ENCODE measurements around the gene GNAI3.
A peak's percentile ranks its signal among the peaks of the same experiment; 100 is the strongest.

GNAI3 gene

GRCh38 chr1:109509176-109510134, 39.0 kb upstream of the GNAI3 start, which contains the start of gene AMIGO1:
Gene AMIGO1 (minus strand): TSS chr1:109509727. CDS start chr1:109508912, 815 bp downstream.
- no peak within 1 kb of the TSS for H3K27ac ChIP-seq (replicated peaks; ENCODE audit: low read length)
- H3K79me1 ChIP-seq (ENCODE audit: low read depth, low read length): no peaks in the 10 kb centered on the region
- peak within 1 kb of the TSS; percentile 70 for H3K4me2 ChIP-seq (ENCODE audit: insufficient read depth, low read length, poor library complexity, severe bottlenecking)
- no peak within 1 kb of the TSS for H2BK120ac ChIP-seq (ENCODE audit: low read depth, low read length)
- peak within 1 kb of the TSS; percentile 46 for H2BK12ac ChIP-seq (ENCODE audit: low read length)
- peaks cover 0 to 15% (median 8%) of the 10 kb centered on the region in 3 experiments for H3K27me3 ChIP-seq (ENCODE audit: control insufficient read depth in 3 of 3, insufficient read depth in 3 of 3, low read depth in 1 of 3, low read length in 3 of 3)
- H3K4me3 ChIP-seq (ENCODE audit: low read length in 2 of 2): peak within 1 kb of the TSS; percentile 56 to 95
- H3K4me1 ChIP-seq (ENCODE audit: control insufficient read depth in 2 of 2, insufficient read depth in 1 of 2, low read depth in 1 of 2, low read length in 2 of 2): peaks cover 7 to 9% of the 10 kb centered on the region in 2 donors
- peak within 1 kb of the TSS; percentile 85 for H2AK5ac ChIP-seq (ENCODE audit: low read depth, low read length)
- H2AFZ ChIP-seq (ENCODE audit: low read length): peak within 1 kb of the TSS; percentile 90
- H3K4ac ChIP-seq (ENCODE audit: low read length): no peak within 1 kb of the TSS
- no peak within 1 kb of the TSS for H4K91ac ChIP-seq (ENCODE audit: low read depth, low read length, poor library complexity)
- H3K23ac ChIP-seq (ENCODE audit: low read depth, low read length, poor library complexity): peak within 1 kb of the TSS; percentile 92
- DNase-seq (ENCODE audit: low spot score): peak; percentile 65
- H2BK15ac ChIP-seq (ENCODE audit: low read length): peak within 1 kb of the TSS; percentile 39
- H3K14ac ChIP-seq (ENCODE audit: low read length): no peak within 1 kb of the TSS
- WGBS, 2 donors (ENCODE audit: extremely low coverage in 2 of 2, insufficient read length in 2 of 2, insufficient replicate concordance in 1 of 2): no CpG with 5 or more reads among the region's 100 CpGs
- H3K18ac ChIP-seq (ENCODE audit: low read length): peak within 1 kb of the TSS; percentile 87
- H3K9me3 ChIP-seq (replicated peaks in 1 of 2; ENCODE audit: control insufficient read depth in 2 of 2, insufficient read depth in 1 of 2, low read depth in 1 of 2, low read length in 2 of 2): no peaks in the 10 kb centered on the region
- H3K9ac ChIP-seq (ENCODE audit: low read depth, low read length, poor library complexity): peak within 1 kb of the TSS; percentile 94
- H2BK5ac ChIP-seq (ENCODE audit: low read length): no peak within 1 kb of the TSS
- H3K36me3 ChIP-seq (replicated peaks in 1 of 2; ENCODE audit: control insufficient read depth in 2 of 2, insufficient read depth in 2 of 2, low read length in 2 of 2): no peaks in the 10 kb centered on the region
- no peak within 1 kb of the TSS for H4K8ac ChIP-seq (ENCODE audit: low read depth, low read length)

DNA sequence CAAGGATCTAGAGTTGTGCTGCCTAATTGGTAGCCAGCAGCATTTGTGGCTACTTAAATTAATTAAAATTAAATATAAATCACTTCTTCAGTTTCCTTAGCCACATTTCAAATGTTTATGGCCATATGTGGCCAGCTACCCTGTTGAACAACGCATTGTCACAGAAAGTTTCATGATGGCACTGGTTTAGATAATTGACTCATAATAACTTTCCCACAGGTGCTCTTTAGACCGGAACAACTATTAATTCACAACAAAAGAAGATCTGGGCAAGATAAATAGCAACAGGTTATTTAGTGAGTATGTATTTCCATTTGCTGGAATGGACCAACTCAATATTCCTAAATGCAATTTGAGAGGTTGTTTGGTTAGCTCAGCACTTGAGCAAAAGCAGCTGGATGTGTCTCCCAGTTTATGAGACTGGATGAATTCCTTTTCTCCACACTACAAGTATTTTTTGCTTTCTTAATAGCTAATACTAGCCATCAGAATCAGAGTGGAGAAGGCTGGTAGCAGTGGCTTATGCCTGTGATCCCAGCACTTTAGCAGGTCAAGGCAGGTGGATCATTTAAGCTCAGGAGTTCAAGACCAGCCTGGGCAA, 35.2 kb upstream of the GNAI3 start:
- Histone ChIP-seq H3K4ac (ENCODE audit: low read length) (no peak overlapping the region), H3K27me3 (ENCODE audit: control insufficient read depth in 3 of 3, insufficient read depth in 3 of 3, low read depth in 1 of 3, low read length in 3 of 3) (peaks cover 0 to 32% (median 11%) of the 10 kb centered on the region in 3 experiments), H3K36me3 (replicated peaks in 1 of 2; ENCODE audit: control insufficient read depth in 2 of 2, insufficient read depth in 2 of 2, low read length in 2 of 2) (no peaks in the 10 kb centered on the region), H3K27ac (replicated peaks; ENCODE audit: low read length) (no peak overlapping the region), H4K91ac (ENCODE audit: low read depth, low read length, poor library complexity) (no peak overlapping the region), H3K79me1 (ENCODE audit: low read depth, low read length) (no peaks in the 10 kb centered on the region), H3K4me3 (ENCODE audit: low read length in 2 of 2) (no peak overlapping the region), H3K4me2 (ENCODE audit: insufficient read depth, low read length, poor library complexity, severe bottlenecking) (no peak overlapping the region), H2AFZ (ENCODE audit: low read length) (no peak overlapping the region), H3K9me3 (replicated peaks in 1 of 2; ENCODE audit: control insufficient read depth in 2 of 2, insufficient read depth in 1 of 2, low read depth in 1 of 2, low read length in 2 of 2) (no peaks in the 10 kb centered on the region), H3K4me1 (ENCODE audit: control insufficient read depth in 2 of 2, insufficient read depth in 1 of 2, low read depth in 1 of 2, low read length in 2 of 2) (peaks cover 7 to 9% of the 10 kb centered on the region in 2 donors), H2BK5ac (ENCODE audit: low read length) (no peak overlapping the region), H3K23ac (ENCODE audit: low read depth, low read length, poor library complexity) (no peak overlapping the region), H4K8ac (ENCODE audit: low read depth, low read length) (no peak overlapping the region), H3K9ac (ENCODE audit: low read depth, low read length, poor library complexity) (no peak overlapping the region), H2BK120ac (ENCODE audit: low read depth, low read length) (no peak overlapping the region), H2AK5ac (ENCODE audit: low read depth, low read length) (no peak overlapping the region), H2BK12ac (ENCODE audit: low read length) (no peak overlapping the region), H2BK15ac (ENCODE audit: low read length) (no peak overlapping the region), H3K18ac (ENCODE audit: low read length) (no peak overlapping the region), H3K14ac (ENCODE audit: low read length) (no peak overlapping the region)
- no peak for DNase-seq (ENCODE audit: low spot score)
- WGBS, 2 donors (ENCODE audit: extremely low coverage in 2 of 2, insufficient read length in 2 of 2, insufficient replicate concordance in 1 of 2): no CpG with 5 or more reads among the region's 2 CpGs

- no CpG with 5 or more reads among the region's 3 CpGs for WGBS, 2 donors (ENCODE audit: extremely low coverage in 2 of 2, insufficient read length in 2 of 2, insufficient replicate concordance in 1 of 2)
- Histone ChIP-seq H3K23ac (ENCODE audit: low read depth, low read length, poor library complexity) (no peak overlapping the region), H2BK5ac (ENCODE audit: low read length) (no peak overlapping the region), H3K14ac (ENCODE audit: low read length) (no peak overlapping the region), H2AFZ (ENCODE audit: low read length) (no peak overlapping the region), H3K4me3 (ENCODE audit: low read length in 2 of 2) (no peak overlapping the region), H2BK120ac (ENCODE audit: low read depth, low read length) (no peak overlapping the region), H3K36me3 (replicated peaks in 1 of 2; ENCODE audit: control insufficient read depth in 2 of 2, insufficient read depth in 2 of 2, low read length in 2 of 2) (no peaks in the 10 kb centered on the region), H4K91ac (ENCODE audit: low read depth, low read length, poor library complexity) (no peak overlapping the region), H3K18ac (ENCODE audit: low read length) (no peak overlapping the region), H3K4ac (ENCODE audit: low read length) (no peak overlapping the region), H4K8ac (ENCODE audit: low read depth, low read length) (no peak overlapping the region), H2AK5ac (ENCODE audit: low read depth, low read length) (no peak overlapping the region), H3K27ac (replicated peaks; ENCODE audit: low read length) (no peak overlapping the region), H3K79me1 (ENCODE audit: low read depth, low read length) (no peaks in the 10 kb centered on the region), H3K9me3 (replicated peaks in 1 of 2; ENCODE audit: control insufficient read depth in 2 of 2, insufficient read depth in 1 of 2, low read depth in 1 of 2, low read length in 2 of 2) (no peaks in the 10 kb centered on the region), H3K9ac (ENCODE audit: low read depth, low read length, poor library complexity) (no peak overlapping the region), H2BK15ac (ENCODE audit: low read length) (no peak overlapping the region), H3K4me1 (ENCODE audit: control insufficient read depth in 2 of 2, insufficient read depth in 1 of 2, low read depth in 1 of 2, low read length in 2 of 2) (peaks cover 6% of the 10 kb centered on the region in 2 donors), H3K27me3 (ENCODE audit: control insufficient read depth in 3 of 3, insufficient read depth in 3 of 3, low read depth in 1 of 3, low read length in 3 of 3) (peaks cover 0 to 36% (median 9%) of the 10 kb centered on the region in 3 experiments), H3K4me2 (ENCODE audit: insufficient read depth, low read length, poor library complexity, severe bottlenecking) (no peak overlapping the region), H2BK12ac (ENCODE audit: low read length) (no peak overlapping the region)
- no peak for DNase-seq (ENCODE audit: low spot score)
Observed at GRCh38 chr1:109514846-109515245, 33.6 kb upstream of the GNAI3 start.

DNA sequence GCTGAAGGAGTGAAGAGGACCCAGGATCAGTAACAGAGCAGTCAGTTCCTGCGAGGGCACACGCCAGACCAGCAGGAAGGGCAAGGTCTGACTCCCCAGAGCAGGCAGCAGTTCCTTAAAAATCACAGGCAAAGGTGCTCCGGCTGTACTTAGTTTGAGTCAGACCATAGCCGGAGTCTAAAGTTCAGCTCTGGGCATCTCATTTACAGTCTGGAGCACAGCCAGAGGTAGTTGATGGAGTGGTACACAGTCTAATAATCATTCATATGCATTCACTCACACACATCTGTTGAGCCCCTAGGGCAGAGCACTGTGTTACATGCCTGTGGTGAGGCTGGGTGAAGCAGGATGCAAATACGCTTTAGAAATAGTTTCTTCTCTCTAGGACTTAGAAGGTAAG, 31.5 kb upstream of the GNAI3 start:
- no CpG with 5 or more reads among the region's 5 CpGs for WGBS, 2 donors (ENCODE audit: extremely low coverage in 2 of 2, insufficient read length in 2 of 2, insufficient replicate concordance in 1 of 2)
- H3K36me3 ChIP-seq (replicated peaks in 1 of 2; ENCODE audit: control insufficient read depth in 2 of 2, insufficient read depth in 2 of 2, low read length in 2 of 2): no peaks in the 10 kb centered on the region
- no peak overlapping the region for H3K23ac ChIP-seq (ENCODE audit: low read depth, low read length, poor library complexity)
- H3K4me2 ChIP-seq (ENCODE audit: insufficient read depth, low read length, poor library complexity, severe bottlenecking): no peak overlapping the region
- DNase-seq (ENCODE audit: low spot score): no peak
- peaks cover 0 to 40% (median 3%) of the 10 kb centered on the region in 3 experiments for H3K27me3 ChIP-seq (ENCODE audit: control insufficient read depth in 3 of 3, insufficient read depth in 3 of 3, low read depth in 1 of 3, low read length in 3 of 3)
- H3K79me1 ChIP-seq (ENCODE audit: low read depth, low read length): no peaks in the 10 kb centered on the region
- no peak overlapping the region for H3K14ac ChIP-seq (ENCODE audit: low read length)
- no peak overlapping the region for H2AK5ac ChIP-seq (ENCODE audit: low read depth, low read length)
- no peak overlapping the region for H3K4ac ChIP-seq (ENCODE audit: low read length)
- H2BK120ac ChIP-seq (ENCODE audit: low read depth, low read length): no peak overlapping the region
- no peak overlapping the region for H4K8ac ChIP-seq (ENCODE audit: low read depth, low read length)
- no peak overlapping the region for H2BK15ac ChIP-seq (ENCODE audit: low read length)
- no peak overlapping the region for H4K91ac ChIP-seq (ENCODE audit: low read depth, low read length, poor library complexity)
- H3K27ac ChIP-seq (replicated peaks; ENCODE audit: low read length): no peak overlapping the region
- H3K9me3 ChIP-seq (replicated peaks in 1 of 2; ENCODE audit: control insufficient read depth in 2 of 2, insufficient read depth in 1 of 2, low read depth in 1 of 2, low read length in 2 of 2): no peaks in the 10 kb centered on the region
- H3K4me3 ChIP-seq (ENCODE audit: low read length in 2 of 2): no peak overlapping the region
- H2BK5ac ChIP-seq (ENCODE audit: low read length): no peak overlapping the region
- H3K4me1 ChIP-seq (ENCODE audit: control insufficient read depth in 2 of 2, insufficient read depth in 1 of 2, low read depth in 1 of 2, low read length in 2 of 2): peaks cover 0 to 9% of the 10 kb centered on the region in 2 donors
- H2AFZ ChIP-seq (ENCODE audit: low read length): no peak overlapping the region
- H3K9ac ChIP-seq (ENCODE audit: low read depth, low read length, poor library complexity): no peak overlapping the region
- no peak overlapping the region for H2BK12ac ChIP-seq (ENCODE audit: low read length)
- no peak overlapping the region for H3K18ac ChIP-seq (ENCODE audit: low read length)
